ENCODE results near the gene FALEC. TPM values are rescaled to one million over a fixed set of nuclear protein-coding genes. Genes with fewer than 3 reads are reported as not detected.

The FALEC gene
- total RNA-seq, result not detected
- long read RNA-seq, donor 1, result 0 reads
- long read RNA-seq, donor 2, partial matches to known transcripts, result 4 of 8 reads
- long read RNA-seq, donor 2, other reads (novel, unspliced or antisense), result 4 of 8 reads

GRCh38 chr1:150515328-150516049 lies at the start of gene FALEC:
Gene FALEC (plus strand): TSS chr1:150515752.
- DNase-seq (ENCODE audit: low spot score), result peak; percentile 99
- intact Hi-C loops (cut with DNase I), result no loop called here

- intact Hi-C loops (cut with DNase I), result loop anchor here in 1 of 2 donors (10.0 kb wide), 1 partner anchor 88 kb away; no protein-coding TSS in a partner anchor
- no peak for DNase-seq (ENCODE audit: low spot score)
Measured at GRCh38 chr1:150466964-150467363, 48.6 kb upstream of the FALEC start.

GRCh38 chr1:150469291-150469690 lies 46.3 kb upstream of the FALEC start:
- no peak for DNase-seq (ENCODE audit: low spot score)
- intact Hi-C loops (cut with DNase I), result loop anchor here in 1 of 2 donors (10.0 kb wide), 1 partner anchor 86 kb away; no protein-coding TSS in a partner anchor

DNA sequence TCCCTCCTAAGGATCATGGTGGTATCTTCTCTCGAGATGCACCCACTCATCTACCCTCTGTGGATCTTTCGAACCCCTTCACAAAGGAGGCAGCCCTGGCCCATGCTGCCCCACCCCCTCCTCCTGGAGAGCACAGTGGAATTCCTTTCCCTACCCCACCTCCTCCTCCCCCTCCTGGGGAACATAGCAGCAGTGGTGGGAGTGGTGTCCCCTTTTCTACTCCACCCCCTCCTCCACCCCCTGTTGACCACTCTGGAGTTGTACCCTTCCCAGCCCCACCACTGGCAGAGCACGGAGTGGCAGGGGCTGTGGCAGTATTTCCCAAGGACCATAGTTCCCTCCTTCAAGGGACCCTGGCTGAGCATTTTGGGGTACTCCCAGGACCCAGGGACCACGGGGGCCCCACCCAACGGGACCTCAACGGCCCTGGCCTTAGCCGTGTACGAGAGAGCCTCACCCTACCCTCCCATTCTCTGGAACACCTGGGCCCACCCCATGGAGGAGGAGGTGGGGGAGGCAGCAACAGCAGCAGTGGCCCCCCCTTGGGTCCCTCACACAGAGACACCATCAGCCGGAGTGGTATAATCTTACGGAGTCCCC lies 42.9 kb upstream of the FALEC start:
- intact Hi-C loops (cut with DNase I), result no loop called here
- no peak for DNase-seq (ENCODE audit: low spot score)

DNA sequence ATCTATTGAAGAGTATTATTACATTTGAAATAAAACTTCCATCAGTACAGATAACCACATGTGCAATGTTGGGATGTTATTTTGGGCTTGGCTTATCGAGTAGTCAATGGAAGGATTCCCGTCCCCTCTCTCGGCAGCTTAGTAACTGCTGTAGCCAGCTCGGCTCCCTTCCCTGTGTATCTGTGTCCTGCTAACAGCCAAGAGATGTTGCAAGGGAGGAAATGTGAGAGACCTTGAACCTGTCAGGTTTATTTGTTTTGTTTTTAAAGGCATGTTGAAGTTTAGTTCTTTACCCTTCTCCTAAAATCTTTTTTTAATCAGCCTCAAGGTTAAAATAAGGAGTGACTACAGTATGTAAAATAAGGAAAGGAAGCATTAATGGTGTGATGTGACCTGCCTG lies 41.9 kb upstream of the FALEC start:
- no peak for DNase-seq (ENCODE audit: low spot score)
- intact Hi-C loops (cut with DNase I), result no loop called here

DNA sequence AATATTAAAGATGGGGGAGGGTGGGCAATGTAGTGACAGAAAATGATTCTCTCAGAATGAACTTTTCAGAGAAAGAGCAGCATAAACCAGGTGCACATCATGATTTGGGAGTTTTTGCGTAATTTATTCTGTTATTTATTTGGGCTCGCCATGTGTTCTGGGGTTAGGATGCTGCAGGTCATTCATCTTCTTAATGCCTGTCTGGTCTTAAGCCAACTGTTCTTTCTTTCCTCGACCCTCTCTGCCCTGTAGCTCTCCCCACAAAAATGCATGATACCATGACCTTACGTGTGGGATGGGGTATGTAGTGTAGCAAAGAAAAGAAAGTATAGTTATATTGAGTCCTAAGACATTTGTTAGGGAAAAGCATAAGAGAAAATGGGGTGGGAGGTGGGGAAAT lies 40.7 kb upstream of the FALEC start:
- DNase-seq (ENCODE audit: low spot score), result no peak
- intact Hi-C loops (cut with DNase I), result no loop called here

GRCh38 chr1:150476754-150477153 lies 38.8 kb upstream of the FALEC start:
- DNase-seq (ENCODE audit: low spot score), result no peak
- intact Hi-C loops (cut with DNase I), result no loop called here

DNA sequence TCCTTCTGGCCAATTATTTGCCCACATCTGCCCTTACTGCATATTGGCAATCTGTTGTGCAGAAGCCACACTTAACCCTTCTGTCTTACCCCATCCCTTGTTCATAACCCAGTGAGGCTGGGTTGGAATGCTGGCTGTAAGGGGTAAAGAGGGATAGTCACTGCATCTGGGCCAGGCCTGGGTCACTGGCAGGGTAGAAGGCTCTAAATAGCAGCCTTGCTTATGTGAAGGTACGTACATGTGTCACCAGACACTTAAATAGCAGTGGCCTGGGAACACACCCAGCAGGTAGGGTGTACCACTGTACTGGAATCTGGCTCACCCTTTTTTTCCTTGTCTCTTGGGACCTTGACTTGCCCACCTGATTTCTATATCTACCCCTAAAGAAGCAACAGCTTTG lies 38.2 kb upstream of the FALEC start:
- no peak for DNase-seq (ENCODE audit: low spot score)

GRCh38 chr1:150477733-150478132 lies 37.8 kb upstream of the FALEC start:
- DNase-seq (ENCODE audit: low spot score), result no peak
- intact Hi-C loops (cut with DNase I), result no loop called here

More for the DNA sequence above, 38.2 kb upstream of the FALEC start:
- intact Hi-C loops (cut with DNase I), result no loop called here

DNA sequence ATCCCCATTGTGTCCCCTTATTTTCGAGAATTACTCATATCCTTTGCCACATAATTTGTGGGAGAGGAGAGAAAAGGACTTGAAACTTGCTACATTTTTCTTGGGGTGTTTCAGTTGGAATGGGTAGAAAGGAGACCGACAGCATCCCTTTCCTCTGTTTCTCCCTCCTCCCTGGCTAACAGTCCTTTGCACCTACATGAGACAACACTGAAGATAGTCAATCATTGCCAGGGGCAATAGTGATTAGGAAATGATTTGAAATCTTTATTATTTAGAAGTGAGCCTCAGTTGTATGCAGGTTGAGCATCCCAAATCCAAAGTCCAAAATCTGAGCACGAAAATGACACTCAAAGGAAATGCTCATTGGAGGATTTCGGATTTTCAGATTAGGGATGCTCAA lies 36.2 kb upstream of the FALEC start:
- no peak for DNase-seq (ENCODE audit: low spot score)
- intact Hi-C loops (cut with DNase I), result no loop called here

DNA sequence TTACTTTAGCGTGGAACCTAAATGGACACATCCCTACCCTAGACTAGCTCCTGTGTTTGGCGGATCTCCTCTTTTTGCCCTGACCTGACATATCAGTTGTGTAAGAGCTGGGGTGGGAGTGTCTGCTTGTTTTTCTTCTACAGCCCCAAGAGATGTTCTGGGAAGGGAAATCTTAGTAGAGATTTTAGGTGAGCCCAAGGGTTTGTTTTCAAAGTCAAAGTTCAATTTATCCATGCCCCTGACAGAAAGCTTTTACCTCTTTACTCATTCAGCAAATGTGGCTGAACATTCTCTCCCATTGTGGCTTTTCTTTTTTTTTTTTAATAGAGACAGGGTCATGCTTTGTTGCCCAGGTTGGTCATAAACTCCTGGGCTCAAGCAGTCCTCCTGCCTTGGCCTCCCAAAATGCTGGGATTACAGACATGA lies 35.6 kb upstream of the FALEC start:
- no peak for DNase-seq (ENCODE audit: low spot score)
- intact Hi-C loops (cut with DNase I), result loop anchor here in 1 of 2 donors (10.0 kb wide), 1 partner anchor 55 kb away; no protein-coding TSS in a partner anchor

GRCh38 chr1:150484431-150484830 lies 31.1 kb upstream of the FALEC start:
- intact Hi-C loops (cut with DNase I), result loop anchor here (1.0 to 10.0 kb wide), 2 partner anchors 50 to 75 kb away; no protein-coding TSS in a partner anchor
- DNase-seq (ENCODE audit: low spot score), result no peak

- DNase-seq (ENCODE audit: low spot score), result no peak
- intact Hi-C loops (cut with DNase I), result loop anchor here (1.0 to 10.0 kb wide), 3 partner anchors 50 to 932 kb away; no protein-coding TSS in a partner anchor
Measured at GRCh38 chr1:150484861-150485260, 30.7 kb upstream of the FALEC start.

DNA sequence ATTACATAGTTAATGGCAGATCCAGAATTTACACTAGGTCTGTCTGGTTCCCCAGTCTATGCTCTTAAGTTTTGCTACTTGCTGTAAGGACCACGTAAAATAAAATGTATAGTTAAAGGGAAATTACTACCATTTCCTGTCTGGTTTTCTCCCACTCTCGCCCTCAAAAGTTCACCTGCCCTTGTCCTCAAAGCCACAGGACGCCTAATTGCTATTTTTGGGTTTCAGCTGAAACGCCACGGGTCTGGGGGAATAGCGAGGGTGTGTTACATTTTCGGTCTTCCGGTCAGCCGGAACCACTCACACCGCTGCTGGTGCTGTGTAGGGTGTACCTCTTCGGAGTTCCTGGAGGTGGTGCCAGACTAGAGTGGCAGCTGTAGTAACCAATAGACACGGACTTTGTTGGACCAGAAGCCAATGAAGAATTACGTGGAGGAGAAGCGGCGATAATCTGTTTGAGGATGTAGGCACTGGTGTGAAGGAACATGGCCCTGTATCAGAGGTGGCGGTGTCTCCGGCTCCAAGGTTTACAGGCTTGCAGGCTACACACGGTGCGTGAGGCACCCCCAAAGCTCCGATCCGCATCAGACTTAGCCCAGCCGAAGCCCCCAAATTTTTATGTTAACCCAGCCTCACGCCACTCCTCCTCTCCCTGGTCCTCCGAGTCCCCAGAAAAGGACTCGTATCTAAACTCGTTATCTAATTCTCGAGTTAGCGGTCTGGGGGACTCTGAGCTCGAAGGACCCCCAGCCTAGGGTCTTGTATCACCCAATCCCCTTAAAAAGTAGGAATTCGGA lies 28.4 kb upstream of the FALEC start, which contains the start of gene TARS2:
Gene TARS2, plus strand, starts transcription at position 454 of the 797 bp plus-strand sequence. Its CDS starts 32 bp downstream, at position 486.
- peak; percentile 96 for DNase-seq (ENCODE audit: low spot score)
- intact Hi-C loops (cut with DNase I), result loop anchor here (5.0 to 10.0 kb wide), 2 partner anchors 48 to 930 kb away; no protein-coding TSS in a partner anchor

DNA sequence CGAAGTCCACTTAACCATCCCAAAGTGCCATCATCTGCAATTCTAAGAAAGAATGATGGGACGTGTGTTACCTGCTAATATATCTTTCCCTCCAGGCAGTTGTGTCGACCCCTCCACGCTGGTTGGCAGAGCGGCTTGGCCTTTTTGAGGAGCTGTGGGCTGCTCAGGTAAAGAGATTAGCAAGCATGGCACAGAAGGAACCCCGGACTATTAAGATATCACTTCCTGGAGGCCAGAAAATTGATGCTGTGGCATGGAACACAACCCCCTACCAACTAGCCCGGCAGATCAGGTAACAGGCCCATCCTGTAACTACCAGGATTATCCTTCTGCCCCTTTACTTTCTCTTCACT lies 27.8 kb upstream of the FALEC start:
- intact Hi-C loops (cut with DNase I), result loop anchor here (5.0 to 10.0 kb wide), 2 partner anchors 47 to 930 kb away; no protein-coding TSS in a partner anchor
- DNase-seq (ENCODE audit: low spot score), result peak; percentile 55

DNA sequence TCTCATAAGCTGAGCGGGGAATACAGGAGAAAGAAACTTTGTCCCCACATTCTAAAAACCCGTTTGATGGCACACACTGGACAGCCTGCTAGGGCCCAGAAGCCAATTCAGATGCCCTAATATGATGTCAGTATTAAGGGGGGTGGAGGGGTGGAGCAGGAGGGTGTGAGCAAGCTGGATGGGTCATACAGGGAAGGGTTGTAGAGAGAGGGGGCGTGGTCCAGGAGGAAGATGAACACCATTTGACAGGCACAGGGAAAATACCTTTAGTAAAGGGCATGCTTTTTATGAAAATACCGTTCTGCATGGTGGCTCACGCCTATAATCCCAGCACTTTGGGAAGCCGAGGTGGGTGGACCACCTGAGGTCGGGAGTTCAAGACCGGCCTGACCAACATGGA lies 22.4 kb upstream of the FALEC start:
- intact Hi-C loops (cut with DNase I), result no loop called here

GRCh38 chr1:150498342-150498741 lies 17.2 kb upstream of the FALEC start:
- intact Hi-C loops (cut with DNase I), result no loop called here
- DNase-seq (ENCODE audit: low spot score), result peak; percentile 45

More for the DNA sequence above, 22.4 kb upstream of the FALEC start:
- no peak for DNase-seq (ENCODE audit: low spot score)

DNA sequence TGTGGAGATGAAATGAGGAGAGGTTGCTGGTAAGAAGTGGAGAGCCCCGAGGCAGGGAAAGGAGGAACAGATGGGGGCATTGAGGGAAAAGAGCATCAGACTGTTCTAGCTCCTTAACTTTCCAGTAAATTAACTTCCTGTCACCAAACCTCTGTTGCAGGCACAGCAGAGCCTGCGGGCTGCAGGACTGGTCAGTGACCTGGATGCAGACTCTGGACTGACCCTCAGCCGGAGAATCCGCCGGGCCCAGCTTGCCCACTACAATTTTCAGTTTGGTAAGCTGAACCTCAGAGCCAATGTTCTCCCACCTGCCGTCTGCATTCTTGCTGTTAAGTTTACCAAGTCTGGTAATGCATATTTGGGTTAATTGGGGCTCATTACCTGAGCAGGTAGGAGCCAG lies 10.1 kb upstream of the FALEC start:
- peak; percentile 72 for DNase-seq (ENCODE audit: low spot score)

More for the DNA sequence above, 10.1 kb upstream of the FALEC start:
- intact Hi-C loops (cut with DNase I), result no loop called here

All from posterior vena cava (tissue), 2 donors.